Suppressor macrophage (primary cell): ENCODE data around the gene HHEX.

Experiments
- DNase-seq, 4 experiments: peaks; one replicate each; pipeline ENCODE4 v3.0.0-alpha.2; 2020 to 2022

The HHEX gene

DNA sequence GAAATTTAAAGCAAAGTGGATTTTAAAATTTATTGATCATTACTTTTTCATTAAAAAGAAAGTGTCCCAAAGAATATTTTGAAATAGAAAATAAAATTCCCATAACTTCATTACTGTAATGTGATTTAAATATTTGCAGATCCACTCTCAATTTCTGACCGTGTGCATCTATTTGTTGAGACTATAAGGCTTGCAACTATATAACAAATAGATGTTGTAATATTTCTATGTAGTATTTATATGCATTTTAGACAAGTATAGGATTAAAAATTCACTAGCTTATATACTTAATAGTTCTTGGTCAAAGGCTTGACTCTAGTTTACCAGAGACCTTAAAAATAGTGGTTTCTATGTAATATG is 3.8 kb downstream of the HHEX start:
- DNase-seq = no peak

DNA sequence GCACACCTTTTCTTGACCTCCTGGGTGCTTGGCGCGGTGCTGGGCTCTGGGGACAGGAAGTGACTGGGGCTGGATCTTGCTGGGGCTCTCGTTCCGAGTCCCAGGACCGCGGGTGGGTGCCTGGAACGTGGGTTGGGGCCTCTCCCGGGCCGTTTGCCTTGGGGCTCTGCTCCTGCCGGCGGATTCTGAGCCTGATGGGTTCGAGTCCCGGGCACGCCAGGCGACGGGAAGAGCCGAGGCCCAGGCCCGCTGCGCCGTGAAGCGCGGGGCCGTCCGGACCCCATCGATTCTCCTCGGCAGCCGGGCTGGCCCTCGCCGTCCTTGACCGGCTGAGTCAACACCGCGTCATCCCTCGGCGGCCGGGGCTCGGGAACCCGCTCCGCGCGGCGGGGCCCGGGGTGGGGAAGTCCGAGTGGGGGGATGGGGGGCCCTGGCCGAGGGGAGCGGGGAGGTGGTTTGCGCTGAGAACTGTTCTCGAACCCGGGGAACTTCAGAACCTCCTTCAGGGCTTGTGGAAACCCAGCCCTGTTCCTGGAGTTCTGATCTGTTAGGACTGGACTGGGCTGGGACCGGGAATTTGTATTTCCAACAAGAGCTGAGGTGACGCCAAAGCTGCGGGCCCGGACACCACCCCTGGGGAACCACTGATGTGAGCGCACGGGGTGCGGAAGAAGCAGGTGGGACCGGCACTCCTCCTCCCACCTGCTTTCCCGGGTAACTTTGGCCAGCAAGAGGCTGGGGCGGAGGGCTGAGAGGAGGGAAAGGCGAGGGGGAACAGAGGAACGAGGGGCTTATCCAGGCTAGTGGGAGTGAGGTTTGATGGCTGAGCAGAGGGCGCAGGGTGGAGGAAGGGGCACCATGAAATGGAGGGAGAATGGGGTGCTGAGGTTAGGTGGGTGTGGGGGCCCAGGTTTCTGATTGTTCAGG is 6.2 kb downstream of the HHEX start:
- no peak for DNase-seq

DNA sequence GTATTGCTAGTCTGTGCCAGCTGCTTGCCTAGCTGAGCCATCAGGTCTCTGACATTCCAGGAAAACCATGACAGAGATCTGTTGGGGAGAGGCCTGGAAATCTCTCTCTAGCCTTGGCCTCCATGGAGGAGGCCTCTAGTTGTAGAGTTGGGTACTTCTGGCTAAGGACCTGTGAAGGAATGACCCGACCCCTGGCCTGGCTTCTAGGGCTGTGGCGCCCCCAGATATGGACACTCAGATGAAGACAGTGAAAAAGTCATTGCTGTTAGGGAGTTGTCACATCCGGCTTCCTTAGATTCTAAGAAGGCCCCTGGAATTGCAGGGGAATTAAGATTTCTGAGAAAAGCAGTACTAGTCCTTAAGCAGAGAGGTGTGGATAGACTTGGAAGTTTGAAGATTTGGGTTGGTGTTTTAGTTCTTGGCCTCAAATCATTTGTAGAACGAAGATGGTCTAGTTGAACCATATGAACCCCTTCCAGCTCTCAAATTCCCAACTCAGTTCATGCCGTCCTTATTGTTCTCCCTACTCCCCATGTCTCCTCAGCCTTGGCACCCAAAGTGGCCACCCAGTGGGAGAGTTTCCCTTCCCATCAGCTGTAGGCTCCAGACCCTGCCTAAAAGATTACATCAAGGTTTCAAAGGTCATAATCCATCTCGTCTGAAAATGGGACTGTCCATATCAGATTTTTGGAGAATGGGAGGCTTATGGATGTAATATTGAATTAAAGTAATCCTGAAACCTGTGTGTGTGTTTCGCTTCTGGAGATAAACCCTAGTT is 7.0 kb downstream of the HHEX start:
- no peak for DNase-seq

DNA sequence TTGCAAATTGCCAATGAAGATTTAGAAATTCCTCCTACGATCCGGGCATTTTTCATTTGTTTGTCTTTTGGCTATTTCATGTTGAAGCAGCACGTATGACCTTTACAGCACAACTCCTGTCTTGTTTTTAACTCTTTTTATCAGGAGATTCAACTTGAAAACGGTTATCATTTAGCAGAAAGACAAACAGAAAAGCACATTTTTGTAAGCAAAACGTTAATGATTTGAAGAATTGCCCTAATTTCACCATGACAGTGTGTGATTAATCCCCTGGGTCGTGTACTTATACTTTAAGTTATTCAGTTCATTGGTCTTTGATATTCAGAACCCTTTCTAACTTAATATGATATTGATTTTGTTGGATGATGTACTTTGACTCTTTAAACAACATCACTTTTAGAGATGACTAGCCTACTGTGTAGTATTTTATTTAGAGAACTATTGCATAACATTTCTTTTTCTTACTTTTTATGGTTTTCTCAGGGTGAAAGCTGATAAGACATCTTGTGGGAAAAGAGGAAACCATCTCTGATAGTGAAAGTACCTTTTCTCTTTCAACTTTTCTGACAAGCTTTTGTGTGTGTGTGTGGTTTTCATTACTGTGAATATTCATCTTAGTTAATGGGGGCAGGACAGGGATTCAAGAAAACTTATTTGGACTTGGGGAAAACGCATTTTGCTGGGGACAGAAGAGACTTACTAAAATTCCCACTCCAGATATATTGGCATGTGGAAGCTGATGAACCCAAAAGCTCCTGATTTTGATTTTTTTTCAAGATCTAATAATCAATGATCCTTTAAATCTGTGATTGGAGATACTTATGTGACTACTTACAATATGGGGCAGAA is 8.1 kb downstream of the HHEX start:
- no peak for DNase-seq

DNA sequence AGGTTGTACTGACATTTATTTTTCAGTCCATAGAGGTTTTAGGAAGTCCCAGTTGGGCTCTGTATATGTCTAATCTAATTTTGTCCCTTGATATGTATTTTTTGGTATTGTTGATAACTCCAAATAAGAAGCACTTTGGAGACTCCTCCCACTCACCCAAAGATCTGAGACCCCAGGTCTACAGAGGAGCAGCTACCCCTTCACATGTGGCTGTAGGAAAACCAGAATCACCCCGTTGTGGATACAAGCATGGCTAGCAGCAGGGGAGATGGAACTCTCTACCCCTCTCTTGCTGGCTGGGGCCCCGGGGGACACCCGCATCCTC is 9.4 kb downstream of the HHEX start:
- no peak for DNase-seq

DNA sequence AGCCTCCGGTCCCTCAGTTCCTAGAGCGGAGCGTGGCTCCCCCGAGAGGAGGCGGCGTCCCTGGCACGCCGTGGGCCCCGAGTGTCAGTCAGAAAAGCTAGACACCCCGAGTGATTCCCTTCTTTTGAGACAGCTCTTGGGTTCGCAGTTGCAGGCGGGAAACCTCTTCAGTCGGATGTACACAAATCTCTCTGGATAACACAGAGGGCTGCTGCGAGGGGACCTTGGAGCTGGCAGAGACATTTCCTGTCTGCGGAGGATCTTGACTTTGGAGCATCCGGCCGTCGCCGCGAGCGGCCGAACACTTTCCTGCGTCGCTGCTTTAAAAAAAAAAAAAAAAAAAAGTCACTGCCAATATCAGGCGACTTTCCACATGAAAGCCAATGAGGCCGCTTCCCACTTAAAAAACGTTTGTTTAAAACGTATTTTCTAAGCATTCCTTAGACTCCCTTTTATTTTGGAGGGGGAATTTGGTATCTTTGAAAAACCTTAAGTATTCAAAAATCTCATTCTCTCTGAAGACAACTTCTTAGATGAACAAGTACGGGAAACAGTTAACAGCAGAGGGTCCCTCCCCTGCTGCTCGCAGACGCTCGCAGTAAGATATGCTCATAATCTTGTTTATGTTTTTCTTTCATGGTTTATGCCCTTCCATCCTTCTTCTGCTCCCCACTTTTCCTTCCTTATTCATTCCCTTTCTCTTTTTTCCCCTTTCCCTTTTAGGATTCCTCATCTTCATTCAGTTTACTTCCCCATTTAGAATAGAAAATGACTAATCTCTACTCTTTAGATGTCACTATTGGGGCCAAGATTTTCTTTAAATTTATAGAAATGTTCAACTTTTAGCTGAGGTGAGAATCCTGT is 10.0 kb downstream of the HHEX start:
- peak; percentile 15 to 53 (median 35) for DNase-seq

DNA sequence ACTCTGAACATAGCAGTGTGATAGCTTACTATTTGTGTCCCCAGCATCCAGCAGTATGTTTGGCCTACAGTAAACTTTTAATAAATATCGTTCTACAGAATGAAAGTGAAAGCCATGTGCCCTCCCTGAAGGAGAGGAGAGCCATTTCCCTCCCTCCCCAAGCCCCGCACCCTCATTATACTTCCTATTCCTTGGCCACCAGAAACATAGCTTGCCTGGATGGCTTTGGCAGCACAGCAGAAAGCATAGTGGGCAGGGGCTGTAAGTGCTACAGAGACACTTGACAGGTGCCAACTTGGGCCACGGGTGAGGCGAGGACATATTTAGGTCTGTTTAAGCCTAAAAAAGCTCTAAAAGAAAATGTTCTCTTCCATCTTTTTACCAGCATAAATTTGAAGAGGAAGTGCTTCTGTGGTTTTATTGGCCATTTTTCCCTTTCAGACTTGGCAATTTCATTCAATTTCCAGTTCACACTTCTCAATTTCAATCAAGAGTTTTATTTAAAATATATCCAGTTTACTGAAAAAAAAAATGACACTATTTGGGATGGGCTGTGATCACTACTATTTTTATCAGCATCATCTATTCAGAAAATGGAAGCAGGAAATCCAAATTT is 12.7 kb downstream of the HHEX start:
- DNase-seq = peak in 3 of 4 experiments; percentile 19 to 34 (median 25)

DNA sequence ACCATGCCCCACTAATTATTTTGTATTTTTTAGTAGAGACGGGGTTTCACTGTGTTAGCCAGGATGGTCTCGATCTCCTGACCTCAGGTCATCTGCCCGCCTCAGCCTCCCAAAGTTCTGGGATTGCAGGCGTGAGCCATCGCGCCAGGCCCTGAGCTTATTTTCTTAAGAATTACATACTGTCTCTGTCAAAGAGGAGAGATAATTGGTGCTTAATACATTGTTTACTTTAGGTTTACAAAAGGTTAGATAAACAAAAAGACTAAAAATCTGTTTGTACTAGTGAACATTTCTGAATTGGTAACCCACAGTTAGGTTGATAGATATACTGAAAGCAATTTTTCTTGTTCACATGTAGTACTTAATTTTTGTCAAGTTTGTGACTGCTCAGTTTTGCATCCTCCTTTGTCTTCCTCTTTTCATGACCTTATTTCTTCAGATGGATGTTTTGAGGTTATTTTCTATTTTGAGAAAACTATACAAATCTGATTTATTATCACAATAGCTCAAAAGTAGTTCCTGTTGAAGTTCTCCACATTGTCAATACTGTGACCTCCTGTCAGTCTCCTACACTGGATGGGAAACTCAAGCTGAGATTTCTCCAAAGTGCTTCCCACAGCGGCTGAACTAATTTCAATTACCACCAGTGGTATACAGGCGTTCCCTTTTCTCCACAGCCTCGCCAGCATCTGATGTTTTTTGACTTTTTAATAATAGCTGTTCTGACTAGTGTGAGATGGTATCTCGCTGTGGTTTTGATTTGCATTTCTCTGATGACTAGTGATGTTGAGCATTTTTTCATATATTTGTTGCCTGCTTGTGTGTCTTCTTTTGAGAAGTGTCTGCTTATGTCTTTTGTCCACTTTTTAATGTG is 22.5 kb downstream of the HHEX start:
- DNase-seq = peak; percentile 18 to 55 (median 31)

DNA sequence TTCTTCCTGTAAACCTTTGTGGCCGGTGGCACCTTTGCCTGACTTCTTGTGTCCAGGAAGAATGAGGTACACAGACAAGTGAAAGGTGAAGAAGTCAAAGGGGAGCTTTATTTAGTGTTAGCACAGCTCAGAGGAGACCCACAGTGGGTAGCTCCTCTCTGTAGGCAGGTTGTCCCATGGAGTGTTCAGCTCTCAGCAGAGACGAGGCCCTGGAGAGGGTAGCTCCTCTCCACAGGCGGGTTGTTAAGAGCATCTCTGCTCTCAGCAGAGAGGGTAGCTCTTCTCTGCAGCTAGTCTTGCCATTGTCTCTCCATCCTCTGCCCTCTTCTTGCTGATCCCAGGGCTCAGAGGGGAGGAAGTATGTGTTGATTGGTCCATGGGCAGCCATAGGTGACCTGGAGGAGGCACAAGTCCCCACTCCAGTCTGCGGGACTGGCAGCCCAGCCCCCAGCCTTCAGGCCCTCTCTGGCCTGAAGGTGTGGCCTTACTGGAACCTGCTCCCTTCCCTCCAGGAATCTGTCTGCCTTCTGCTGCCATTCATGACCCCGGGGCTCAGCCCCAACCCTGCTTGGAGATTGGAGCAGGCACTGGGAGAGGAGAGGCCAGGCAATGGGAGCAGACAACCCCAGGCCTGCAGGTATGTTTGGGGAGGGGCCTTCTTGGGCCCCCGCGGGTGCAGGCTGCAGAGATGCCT is 24.5 kb downstream of the HHEX start:
- no peak for DNase-seq

DNA sequence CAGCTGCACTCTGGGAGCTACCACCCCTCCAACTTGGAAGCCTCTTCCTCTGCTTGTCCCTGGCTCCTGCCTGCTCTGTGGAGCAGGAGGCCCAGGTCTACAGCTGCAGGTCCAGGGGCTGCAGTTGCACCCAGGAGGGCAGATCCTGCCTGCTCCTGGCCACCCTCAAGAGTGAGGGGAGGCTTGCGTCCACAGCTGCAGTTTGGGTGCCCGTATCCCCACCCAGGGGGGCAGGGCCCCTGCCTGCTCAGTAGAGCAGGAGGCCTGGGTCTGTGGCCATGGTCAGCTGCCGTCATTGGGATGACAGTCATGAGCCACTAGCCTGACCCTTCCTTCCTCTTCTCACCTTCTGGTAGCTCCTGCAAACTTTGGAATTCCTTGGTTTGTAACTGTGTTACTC is 25.1 kb downstream of the HHEX start:
- DNase-seq = no peak

DNA sequence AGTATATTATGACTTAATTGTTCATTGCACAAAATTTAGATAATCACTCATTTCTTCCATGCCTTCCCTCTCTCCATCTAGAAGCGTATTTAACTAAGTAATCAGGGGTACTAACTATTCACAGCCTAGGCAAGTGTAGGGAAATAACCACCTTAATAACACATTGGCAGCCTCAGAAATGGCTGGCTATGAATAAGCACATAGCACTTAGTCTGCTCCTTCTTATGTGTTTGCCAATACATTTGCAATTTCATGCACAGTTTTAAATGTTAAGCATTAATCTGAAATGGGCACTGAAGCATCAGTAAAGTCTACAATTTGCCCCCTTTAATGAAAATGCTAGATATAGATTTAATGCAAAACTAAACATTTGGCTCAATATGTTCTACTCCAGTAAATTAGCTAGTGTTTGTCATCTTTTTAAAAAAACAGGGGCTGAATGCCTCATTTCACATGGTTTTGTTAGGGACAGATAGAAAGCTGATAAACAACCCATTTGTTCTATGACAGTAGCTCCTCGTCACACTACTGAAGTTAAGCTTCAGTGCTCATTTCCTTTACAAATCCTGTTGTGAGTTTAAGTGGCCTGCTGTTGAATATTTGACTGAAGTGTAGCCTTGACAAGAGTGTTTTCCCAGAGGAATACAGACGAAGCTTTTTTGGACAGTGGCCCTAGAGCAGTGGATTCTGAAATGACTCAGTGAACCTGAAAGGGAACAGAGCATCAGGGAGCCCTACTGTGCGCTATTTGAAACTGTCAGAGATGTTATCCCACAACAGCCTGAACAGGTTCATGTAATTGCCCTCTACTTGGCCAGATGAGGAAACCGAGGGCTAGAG is 30.5 kb downstream of the HHEX start:
- no peak for DNase-seq

DNA sequence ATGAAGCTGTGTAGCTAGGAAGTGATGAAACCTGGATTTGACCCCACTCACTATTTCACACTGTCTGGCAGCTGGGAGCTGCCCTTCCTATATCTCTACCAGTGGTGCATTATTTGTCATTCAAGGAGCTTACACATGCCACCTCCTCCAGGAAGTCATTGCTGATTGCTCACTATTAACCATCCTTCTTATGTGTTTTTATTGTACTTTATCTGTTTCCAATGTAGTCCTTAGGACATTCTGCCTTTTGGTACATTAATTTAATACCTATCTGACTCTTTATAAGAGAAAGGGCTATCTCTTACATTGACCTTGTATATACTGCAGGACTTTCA is 31.0 kb downstream of the HHEX start:
- DNase-seq = no peak

DNA sequence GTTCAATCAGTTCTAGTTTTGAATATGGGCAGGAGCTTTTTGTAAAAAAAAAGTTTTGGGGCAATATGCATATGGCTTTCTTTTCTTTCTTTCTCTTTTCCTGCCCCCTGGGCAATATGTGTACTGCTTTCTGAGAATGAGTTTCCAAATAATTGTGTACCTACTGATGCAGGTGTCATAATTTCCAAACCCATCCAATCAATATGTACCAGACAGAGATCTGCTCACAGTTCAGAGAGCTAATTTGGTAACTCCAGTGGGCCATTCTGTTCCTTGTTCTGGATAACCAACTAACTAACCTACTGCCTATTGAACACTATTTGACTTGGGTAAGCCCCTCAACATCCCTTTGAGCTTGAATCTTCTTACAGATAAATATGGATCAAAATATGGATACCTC is 32.6 kb downstream of the HHEX start:
- no peak for DNase-seq

DNA sequence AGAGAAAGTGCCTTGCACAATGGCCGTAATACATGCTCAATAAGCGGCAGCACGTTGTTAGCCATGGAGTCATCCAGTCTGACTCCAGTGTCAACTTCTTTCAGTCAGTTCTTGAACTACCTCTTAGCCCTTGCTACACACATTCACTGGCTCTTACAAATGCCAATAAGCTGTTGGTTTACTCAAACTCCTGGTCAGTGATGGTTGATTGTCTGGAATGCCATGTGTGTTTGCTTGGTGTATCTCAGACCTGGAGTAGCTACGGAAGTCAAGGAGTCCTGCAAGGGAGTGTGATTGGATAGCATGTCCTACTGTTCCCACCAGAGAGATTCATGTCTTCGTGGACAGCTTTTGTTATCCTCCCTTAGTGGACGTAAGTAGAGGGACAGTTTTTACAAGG is 37.4 kb downstream of the HHEX start:
- DNase-seq = no peak

DNA sequence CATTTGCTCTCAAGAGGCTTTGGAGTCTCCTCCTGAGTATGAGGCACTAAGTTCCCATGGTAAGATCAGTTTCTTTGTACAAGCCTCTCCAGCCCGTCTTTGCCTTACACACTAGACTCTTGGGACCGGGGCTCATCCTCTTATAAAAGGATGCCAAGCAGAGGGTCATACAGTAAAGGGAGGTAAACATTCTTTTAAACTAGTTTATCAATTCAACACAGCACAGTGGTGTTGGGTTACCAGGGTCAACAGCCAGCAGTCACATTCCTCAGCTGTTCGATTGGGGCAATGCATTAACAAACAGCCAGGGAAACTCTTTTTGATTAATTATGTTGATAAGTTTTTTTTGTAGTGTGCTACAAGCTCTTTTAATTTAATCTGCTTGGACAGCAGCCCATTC is 37.8 kb downstream of the HHEX start:
- no peak for DNase-seq

DNA sequence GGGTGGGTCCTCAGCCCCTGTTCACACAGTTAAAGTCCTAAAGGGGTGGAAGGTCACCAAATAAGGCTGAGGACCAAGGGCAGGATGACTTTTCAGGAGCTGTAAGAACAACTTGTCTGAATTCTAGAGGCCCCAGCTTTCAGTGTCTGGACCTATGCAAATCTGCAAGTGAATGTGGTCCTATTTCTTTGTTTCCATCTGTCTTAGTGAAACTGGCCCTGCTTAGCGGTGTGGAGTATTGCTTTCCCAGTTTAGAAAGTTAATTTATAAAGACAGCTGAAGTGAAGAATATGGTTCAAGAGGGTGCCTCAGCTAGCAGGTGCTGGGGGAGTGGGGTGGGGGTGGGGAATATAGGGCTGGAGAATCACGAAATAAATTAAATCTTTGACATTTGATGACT is 40.1 kb downstream of the HHEX start:
- no peak for DNase-seq

DNA sequence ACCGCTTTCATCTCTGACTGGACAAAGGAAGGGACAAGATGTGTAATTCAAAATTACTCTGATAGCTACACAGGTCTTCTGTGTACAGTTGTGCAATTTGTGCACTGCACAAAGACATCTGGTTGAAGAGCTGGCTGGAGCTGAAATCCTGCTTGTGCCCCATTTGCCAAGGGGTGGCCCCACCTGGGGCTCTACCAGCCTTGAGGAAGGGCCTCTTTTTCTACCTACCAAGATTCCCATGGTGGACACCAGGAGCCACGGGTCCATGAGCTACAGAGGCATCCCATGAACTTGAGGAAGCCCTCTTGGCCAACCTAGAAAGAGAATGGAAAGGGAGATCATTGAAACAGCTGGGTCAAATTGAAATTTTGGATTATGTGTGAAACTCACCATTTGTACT is 43.2 kb downstream of the HHEX start:
- no peak for DNase-seq

DNA sequence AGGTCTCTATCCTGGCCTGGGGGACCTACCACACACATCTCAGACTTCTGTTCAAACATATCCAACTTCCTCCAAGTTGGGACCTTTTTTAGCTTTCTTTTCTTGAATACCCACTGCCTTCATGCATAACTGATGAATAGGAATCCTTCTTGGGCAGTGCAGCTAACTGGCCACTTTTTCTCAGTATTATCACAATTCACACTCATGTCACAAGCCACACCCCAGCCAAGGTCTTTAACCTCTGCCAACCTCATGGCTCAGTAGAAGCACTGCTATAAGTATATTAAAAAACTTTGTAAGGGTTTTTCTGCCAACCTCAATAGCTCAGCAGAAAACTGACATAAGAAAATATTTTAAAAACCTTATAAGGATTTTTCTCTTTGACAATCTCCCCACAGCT is 44.5 kb downstream of the HHEX start:
- no peak for DNase-seq

DNA sequence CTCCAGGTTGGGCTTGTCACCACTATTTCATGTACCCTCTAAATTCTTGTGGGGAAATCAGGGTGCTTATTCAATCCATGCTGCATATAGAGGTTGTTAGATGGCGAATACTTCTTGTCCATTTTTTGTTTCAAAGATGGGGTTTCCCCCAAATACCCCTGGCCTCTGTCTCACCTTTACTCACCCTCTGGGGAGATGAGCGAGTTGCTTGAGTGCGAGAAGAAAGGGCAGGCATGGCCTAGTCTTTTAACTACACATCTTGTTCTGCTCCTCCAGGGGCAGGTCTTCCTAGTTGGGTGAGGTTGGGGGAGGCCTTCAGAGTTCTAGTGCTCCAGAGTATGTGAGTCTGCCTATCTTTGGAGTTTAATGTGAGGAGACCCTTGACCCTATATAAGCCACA is 46.2 kb downstream of the HHEX start:
- no peak for DNase-seq
